GM12874 (cell line): ENCODE measurements around the gene RGS3.

Experiments used
- TF ChIP-seq, protein P1 (sequence below): IDR thresholded peaks from 2 replicates; pipeline ENCODE4 v1.5.1; 2011; ENCODE audit warnings: low read depth, mild to moderate bottlenecking, control low read depth, low read length, moderate library complexity; ENCODE audit not compliant: insufficient read depth

RGS3 gene

GRCh38 chr9:113501129-113501686 lies 37.7 kb downstream of the RGS3 start:
- TF ChIP-seq, protein P1, sequence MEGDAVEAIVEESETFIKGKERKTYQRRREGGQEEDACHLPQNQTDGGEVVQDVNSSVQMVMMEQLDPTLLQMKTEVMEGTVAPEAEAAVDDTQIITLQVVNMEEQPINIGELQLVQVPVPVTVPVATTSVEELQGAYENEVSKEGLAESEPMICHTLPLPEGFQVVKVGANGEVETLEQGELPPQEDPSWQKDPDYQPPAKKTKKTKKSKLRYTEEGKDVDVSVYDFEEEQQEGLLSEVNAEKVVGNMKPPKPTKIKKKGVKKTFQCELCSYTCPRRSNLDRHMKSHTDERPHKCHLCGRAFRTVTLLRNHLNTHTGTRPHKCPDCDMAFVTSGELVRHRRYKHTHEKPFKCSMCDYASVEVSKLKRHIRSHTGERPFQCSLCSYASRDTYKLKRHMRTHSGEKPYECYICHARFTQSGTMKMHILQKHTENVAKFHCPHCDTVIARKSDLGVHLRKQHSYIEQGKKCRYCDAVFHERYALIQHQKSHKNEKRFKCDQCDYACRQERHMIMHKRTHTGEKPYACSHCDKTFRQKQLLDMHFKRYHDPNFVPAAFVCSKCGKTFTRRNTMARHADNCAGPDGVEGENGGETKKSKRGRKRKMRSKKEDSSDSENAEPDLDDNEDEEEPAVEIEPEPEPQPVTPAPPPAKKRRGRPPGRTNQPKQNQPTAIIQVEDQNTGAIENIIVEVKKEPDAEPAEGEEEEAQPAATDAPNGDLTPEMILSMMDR, result no peak

DNA sequence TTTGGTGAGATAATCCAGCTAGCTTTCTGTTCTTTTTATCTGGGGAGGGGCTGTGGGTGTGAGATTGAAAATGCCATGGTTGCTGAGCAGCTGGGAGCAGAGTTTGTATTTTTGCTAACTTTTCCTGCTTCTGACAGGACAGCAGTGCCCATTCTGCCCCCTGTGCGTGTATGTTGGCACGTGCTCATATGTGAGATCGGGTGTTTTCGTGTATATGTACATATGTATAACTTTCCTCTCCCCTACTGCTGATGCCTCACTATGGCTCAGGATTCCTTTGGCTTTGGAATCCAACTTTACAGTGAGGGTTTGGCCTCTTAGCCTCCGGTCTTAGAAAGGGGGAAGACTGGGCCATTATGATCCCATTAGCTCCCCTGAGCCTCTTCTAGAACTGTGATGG lies 38.3 kb downstream of the RGS3 start:
- TF ChIP-seq, protein P1, result no peak

DNA sequence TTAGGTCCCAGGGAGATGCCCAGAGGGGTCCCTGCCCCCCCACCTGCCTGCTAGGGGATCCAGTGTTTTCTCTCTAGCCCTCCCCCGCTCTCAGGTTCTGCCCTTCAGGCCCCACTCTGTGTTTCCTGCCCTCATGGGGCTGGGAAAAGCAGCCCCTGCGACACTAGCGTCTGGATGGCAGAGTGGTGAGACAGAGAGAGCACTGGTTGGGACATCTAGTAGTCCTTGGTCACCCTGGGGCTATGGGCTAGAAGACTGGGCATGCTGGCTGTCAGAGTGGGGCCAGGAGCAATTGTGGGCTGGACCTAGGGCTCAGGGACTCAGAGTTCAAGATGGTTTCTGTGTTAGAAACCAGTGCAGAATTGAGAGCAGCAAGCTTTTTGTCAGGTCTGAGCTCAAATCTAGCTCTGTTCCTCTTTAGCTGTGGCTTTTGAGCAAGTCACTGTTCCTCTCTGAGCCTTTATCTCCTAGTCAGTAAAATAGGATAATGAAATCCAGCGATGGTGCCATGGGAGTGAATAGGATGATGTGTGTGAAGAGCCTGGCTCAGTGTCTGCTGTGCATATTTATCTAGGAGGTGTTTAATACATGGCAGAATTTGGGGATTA lies 39.0 kb downstream of the RGS3 start:
- TF ChIP-seq, protein P1, result no peak

GRCh38 chr9:113503131-113503541 lies 39.6 kb downstream of the RGS3 start:
- TF ChIP-seq, protein P1, result no peak

- TF ChIP-seq, protein P1, result no peak
Measured at GRCh38 chr9:113503613-113504211, 40.2 kb downstream of the RGS3 start.

DNA sequence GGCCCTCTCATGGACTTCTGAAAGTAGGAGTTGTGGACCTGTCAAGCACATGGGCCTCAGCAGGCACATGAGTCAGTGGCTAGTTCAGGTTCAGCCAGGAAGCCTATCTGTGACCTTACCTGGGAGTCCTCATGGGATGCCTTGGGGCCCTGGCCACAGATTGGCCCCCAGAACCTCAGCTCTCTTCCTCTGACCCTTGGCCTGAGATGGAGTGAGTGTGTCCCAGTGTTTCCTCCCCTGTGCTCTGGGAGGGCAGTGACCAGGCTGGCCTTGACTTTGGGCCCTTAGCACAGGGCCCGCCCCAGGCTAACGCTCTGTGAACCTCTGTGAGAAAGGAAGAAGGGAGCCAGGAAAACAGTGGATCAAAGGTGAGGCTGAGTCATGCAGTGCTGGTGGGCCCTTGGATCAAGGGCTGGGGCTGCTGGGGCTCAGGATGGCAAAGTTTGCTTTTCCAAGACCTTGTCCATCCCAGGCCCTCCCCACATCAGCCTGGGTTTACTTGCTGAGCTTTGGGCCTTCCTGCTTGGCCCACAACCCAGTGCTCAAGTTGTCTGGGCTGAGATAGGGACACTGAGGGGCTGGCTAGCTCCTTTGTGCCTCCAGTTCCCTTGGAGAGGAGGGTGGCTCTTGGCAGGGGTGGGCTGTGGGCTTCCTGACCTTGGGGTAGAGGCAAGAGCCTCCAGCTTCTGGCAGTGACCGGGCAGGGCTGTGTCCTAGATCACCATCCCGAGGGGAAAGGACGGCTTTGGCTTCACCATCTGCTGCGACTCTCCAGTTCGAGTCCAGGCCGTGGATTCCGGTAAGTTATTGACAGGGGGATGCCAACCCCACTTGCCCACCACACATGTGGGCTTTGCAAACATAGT lies 41.4 kb downstream of the RGS3 start:
- TF ChIP-seq, protein P1, result no peak

GRCh38 chr9:113506090-113506589 lies 42.6 kb downstream of the RGS3 start:
- TF ChIP-seq, protein P1, result no peak
